GM12878 (cell line): ENCODE measurements around the gene NT5C1A.

Source experiments
- BHLHE40 ChIP-seq, 2 experiments: fragments of 450-650 bp in 1 of 2; IDR thresholded peaks; 2 replicates each; pipeline ENCODE4 v1.6.1; 2011 to 2017; ENCODE audit warnings: low read depth in 2 of 2, borderline replicate concordance in 1 of 2, improper control_type of control experiment in 1 of 2, low read length in 1 of 2, mild to moderate bottlenecking in 1 of 2
- DPF2 ChIP-seq: fragments of 450-650 bp; IDR thresholded peaks from 2 replicates; pipeline ENCODE4 v1.6.1; 2017; ENCODE audit warnings: mild to moderate bottlenecking
- SMC3 ChIP-seq: IDR thresholded peaks from 2 replicates; pipeline ENCODE4 v1.6.1; 2011; ENCODE audit warnings: low read length, improper control_type of control experiment, borderline replicate concordance
- USF2 ChIP-seq: IDR thresholded peaks from 2 replicates; pipeline ENCODE4 v1.6.1; 2011; ENCODE audit warnings: low read depth, low read length, improper control_type of control experiment, borderline replicate concordance

DNA sequence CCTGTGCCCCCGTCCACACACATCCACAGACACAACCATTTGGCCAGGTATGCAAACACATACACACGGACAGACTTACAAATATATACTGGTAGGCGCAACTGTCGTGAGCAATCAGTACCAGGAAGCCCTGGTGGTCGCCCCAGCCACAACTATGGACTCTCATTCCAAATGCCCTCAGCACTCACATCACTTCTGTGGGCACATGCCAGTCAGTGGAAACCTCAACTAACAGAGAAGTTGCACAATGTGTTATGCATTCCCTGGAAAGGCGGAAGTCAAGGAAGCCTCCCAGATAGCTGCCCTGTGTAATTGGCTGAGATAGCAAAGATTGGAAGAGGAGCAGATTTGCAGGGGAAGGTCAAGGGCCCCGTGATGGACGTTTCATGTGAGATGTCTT is 31.0 kb downstream of the NT5C1A start:
- no peak for TF ChIP-seq USF2
- no peak for TF ChIP-seq SMC3
- TF ChIP-seq DPF2, result no peak
- TF ChIP-seq BHLHE40 (IDR thresholded peaks at IDR 0.05; ENCODE audit: borderline replicate concordance in 1 of 2, low read depth in 2 of 2, low read length in 1 of 2), result no peak
